Stimulated activated CD8-positive, alpha-beta memory T cell treated with anti-CD3 and anti-CD28 coated beads, Interleukin-7, amount 100 ng/mL, for 24 hours (primary cell): ENCODE data around the gene SNTN.

Experiments used
- DNase-seq: peaks from one replicate; pipeline ENCODE4 v3.0.0-alpha.2; 2020; ENCODE audit warnings: low read depth

Gene SNTN

DNA sequence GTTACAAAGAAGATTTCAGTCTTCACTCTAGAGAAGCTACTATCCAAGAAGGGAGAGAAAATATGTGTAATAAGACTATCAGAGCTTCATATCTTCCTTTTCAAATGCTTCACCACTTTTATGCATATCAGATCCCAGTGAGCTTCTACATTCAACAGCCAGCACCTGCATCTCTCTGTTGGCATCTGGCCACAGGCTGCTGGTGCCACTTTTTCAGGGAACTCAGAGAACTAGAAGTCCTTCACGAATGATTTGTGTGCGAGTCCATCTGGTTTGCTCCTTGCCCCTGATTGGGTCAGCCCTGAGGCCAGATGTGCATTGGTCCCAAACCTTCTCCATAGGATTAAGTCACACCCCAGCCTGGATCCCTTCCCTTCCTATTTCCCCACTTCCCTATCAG is 22.1 kb downstream of the SNTN start:
- no peak for DNase-seq

DNA sequence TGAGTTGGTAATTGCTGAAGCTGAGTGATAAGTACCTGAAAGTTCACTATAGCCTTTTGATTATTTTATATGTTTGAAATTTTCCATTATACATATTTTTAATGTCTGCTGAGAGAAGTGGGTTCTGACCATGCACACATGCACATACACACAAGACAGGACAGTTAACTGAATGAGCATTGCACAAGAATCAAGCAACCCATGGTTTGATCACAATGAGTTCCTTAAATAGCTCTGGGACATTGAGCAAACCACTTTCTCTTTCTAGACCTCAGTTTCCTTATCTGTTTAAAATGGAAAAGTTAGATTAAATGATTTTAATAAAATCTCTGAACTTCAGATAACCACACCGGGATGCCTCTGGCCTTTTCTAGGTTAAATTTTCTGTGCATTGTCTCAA is 26.7 kb downstream of the SNTN start:
- DNase-seq, result no peak

- no peak for DNase-seq
Observed at GRCh38 chr3:63684081-63684480, 31.6 kb downstream of the SNTN start.

DNA sequence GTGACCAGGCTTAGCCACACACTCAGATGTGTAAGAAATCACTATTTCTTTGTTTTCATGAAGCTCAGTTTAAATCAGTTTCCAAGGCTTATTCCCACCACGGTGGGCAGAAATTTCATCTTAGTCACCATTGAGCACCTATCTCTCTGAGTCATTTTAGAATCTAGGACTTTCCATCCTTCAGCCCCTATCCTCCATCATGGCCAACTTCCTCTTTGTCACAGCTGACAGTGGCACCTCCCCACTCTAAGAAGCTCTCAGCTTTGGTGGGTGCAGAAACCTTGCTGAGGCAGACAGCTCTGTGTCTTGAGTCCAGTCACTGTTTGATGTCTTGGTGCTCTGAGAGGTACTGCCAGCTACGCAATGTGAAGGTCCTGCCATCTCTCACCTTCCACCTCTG is 32.9 kb downstream of the SNTN start:
- DNase-seq, result no peak

- DNase-seq, result no peak
Observed at GRCh38 chr3:63687278-63688225, 35.1 kb downstream of the SNTN start.

DNA sequence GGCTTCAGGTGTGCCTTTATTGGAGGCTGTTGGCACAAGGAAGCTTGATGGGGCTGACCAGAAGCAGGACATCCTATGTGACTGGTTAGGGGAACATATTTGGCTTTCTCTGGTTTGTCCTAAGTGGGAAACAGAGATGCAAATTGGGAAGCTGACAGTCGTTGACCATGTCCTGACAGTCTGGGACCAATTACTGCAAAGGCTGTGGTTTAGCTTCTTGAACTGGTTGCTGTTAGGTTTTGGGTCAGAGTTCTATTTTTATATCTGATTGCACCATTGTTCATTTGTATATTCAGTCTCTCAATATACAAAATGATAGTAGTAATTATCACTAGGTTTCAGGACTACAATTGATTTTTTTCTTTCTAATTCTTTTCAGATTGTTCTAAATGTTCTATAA is 36.8 kb downstream of the SNTN start:
- no peak for DNase-seq

DNA sequence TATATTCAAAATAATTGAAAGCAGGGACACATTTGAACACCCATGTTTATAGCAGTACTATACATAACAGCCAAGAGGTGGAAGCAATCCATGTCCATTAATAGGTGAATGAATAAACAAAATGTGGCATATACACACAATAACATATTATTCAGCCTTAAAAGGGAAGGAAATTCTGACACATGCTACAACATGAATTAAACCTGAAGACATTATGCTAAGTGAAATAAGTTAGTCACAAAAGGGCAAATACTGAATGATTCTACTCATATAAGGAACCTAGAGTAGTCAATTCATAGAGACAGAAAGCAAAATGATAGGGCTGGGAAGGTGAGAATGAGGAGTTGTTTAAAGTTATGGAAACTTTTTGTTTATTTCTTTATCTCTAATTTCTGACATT is 40.9 kb downstream of the SNTN start:
- DNase-seq, result no peak

- no peak for DNase-seq
Observed at GRCh38 chr3:63705092-63705645, 52.7 kb downstream of the SNTN start.

- no peak for DNase-seq
Observed at GRCh38 chr3:63706321-63707085, 54.0 kb downstream of the SNTN start.

GRCh38 chr3:63707731-63708130 is 55.3 kb downstream of the SNTN start:
- no peak for DNase-seq

DNA sequence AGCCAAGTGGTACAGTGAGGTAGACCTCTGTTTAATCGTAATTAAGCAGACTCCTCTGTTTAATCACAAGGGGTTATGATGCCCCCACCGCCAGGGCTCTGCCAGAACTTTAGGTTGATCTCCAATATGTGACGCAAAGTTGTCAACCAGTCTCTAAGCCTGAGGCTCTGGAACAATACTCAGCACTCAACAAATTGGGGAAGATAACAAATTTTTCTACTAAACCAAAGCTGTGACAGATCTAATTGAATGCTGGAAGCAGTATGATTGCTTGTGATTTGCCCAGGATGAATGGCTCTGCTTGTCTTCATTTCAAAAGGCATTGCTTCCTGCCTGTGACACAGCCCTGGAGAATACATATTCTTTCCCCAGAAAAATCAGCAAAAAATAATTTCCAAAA is 57.1 kb downstream of the SNTN start:
- no peak for DNase-seq
